HFFc6 (cell line): Measurements from ENCODE around the gene PARD3. TPM values are rescaled to one million over a fixed set of nuclear protein-coding genes. Genes with fewer than 3 reads are reported as not detected.

Experiments used
- DNase-seq: peaks from one replicate; pipeline ENCODE4 v3.0.0-alpha.2; 2018
- H3K27ac Mint-ChIP-seq: 2 replicates; pipeline ENCODE4 v1.8.0; 2020; ENCODE audit warnings: mild to moderate bottlenecking, mixed read lengths
- H3K27me3 Mint-ChIP-seq: 2 replicates; pipeline ENCODE4 v1.8.0; 2021; ENCODE audit warnings: mild to moderate bottlenecking, moderate library complexity, mixed read lengths; ENCODE audit not compliant: insufficient read depth
- H3K36me3 Mint-ChIP-seq: 2 replicates; pipeline ENCODE4 v1.8.0; 2021; ENCODE audit warnings: low read depth, mixed read lengths
- H3K4me1 Mint-ChIP-seq: 2 replicates; pipeline ENCODE4 v1.8.0; 2020; ENCODE audit warnings: low read depth, mixed read lengths
- H3K4me3 Mint-ChIP-seq: 2 replicates; pipeline ENCODE4 v1.8.0; 2020; ENCODE audit warnings: mild to moderate bottlenecking, moderate library complexity, mixed read lengths
- H3K9me3 Mint-ChIP-seq: 2 replicates; pipeline ENCODE4 v1.8.0; 2020; ENCODE audit warnings: mild to moderate bottlenecking, mixed read lengths
- total RNA-seq, 6 experiments: library from RNA; stranded (reverse); fragmentation: NEBNext Ultra II Directional; extraction: Animal tissue kit (Norgen Biotek cat#: 25700); gene quantifications; 2 replicates in 1 of 6; 3 replicates in 5 of 6; pipeline ENCODE4 v1.2.3, GENCODE V29; 2021
- TF ChIP-seq, protein P1 (sequence below): fragments of 200-600 bp; sonication (generic); IDR thresholded peaks from 2 replicates; pipeline ENCODE4 v1.5.0; 2021; ENCODE audit warnings: antibody characterized with exemption, mild to moderate bottlenecking

Gene PARD3
- total RNA-seq, 6 experiments from 2014 or later = 19.9 to 24.3 (median 23.1) TPM

DNA sequence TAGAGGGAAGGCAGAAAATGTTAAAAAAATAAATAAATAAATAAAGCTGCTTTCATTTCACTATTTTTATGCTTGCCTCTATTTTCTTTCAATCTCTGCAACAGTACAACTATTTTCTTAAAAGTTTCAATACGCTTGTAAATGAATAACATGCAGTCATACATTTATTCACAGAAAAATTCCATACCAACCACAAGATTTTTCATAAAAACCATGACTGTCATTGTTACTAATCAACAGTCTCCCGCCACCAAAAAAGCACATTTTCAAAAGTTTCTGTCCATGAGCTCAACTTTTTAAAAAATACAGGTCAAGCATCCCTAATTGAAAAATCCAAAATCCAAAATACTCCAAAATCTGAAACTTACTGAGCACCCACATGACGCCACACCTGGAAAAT is 5.3 kb downstream of the PARD3 start:
- H3K4me3 Mint-ChIP-seq = peak overlapping the region; percentile 32
- H3K27me3 Mint-ChIP-seq = no peaks in the 10 kb centered on the region
- no peak for DNase-seq
- no peaks in the 10 kb centered on the region for H3K36me3 Mint-ChIP-seq
- no peaks in the 10 kb centered on the region for H3K9me3 Mint-ChIP-seq
- peak overlapping the region; percentile 1; the same call in 1 of the 2 replicates for H3K27ac Mint-ChIP-seq
- TF ChIP-seq, protein P1, sequence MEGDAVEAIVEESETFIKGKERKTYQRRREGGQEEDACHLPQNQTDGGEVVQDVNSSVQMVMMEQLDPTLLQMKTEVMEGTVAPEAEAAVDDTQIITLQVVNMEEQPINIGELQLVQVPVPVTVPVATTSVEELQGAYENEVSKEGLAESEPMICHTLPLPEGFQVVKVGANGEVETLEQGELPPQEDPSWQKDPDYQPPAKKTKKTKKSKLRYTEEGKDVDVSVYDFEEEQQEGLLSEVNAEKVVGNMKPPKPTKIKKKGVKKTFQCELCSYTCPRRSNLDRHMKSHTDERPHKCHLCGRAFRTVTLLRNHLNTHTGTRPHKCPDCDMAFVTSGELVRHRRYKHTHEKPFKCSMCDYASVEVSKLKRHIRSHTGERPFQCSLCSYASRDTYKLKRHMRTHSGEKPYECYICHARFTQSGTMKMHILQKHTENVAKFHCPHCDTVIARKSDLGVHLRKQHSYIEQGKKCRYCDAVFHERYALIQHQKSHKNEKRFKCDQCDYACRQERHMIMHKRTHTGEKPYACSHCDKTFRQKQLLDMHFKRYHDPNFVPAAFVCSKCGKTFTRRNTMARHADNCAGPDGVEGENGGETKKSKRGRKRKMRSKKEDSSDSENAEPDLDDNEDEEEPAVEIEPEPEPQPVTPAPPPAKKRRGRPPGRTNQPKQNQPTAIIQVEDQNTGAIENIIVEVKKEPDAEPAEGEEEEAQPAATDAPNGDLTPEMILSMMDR = no peak
- H3K4me1 Mint-ChIP-seq = peaks cover 44% of the 10 kb centered on the region

DNA sequence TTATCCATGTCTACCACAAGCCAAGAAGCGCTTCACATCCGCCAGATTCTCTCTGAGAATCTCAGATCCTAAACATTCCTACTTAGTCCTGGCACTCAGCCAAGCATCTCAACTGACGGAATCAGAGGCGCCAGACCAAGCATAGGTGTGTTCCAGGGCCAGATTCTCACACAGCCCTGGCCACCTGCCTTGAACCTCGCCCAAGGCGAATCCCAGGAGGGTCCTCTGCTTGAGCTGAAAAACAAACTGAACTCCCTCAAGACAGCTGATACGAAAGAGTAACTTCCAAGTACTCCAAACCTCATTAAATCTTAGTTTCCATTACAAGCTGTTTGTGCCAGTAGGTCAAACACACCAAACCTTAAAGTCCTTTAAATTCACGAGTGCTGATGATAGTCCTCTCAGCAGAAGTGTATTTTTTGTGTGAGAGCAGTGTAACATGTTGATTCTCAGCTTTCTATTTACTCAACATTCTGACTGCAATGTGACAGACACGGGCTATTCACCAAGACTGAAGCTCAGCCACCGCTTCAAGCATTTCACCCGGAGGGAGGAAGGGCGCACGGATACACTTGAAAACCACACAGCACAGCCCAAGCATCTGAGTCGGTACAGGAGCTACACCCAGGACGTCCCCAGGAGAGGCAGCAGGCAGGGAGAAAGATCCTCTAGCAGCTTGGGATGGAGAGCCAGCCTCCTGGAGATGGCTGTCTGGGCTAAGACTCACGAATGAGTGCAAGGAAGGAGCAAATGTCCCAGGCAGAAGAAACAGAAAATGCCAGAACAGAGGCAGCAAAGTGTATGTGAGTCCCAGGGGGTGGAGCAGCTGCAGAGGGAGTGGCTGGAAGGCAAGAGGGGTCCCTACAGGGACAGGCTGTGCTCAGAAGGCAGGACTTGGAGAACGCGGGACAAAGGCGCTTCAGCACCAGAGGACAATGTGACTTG is 6.0 kb downstream of the PARD3 start:
- H3K36me3 Mint-ChIP-seq = no peaks in the 10 kb centered on the region
- H3K4me1 Mint-ChIP-seq = peaks cover 50% of the 10 kb centered on the region
- H3K9me3 Mint-ChIP-seq = no peaks in the 10 kb centered on the region
- DNase-seq = no peak
- TF ChIP-seq, protein P1 = no peak
- H3K27me3 Mint-ChIP-seq = no peaks in the 10 kb centered on the region
- peak overlapping the region; percentile 79 for H3K4me3 Mint-ChIP-seq
- H3K27ac Mint-ChIP-seq = peak overlapping the region; percentile 32; the same call in 1 of the 2 replicates

DNA sequence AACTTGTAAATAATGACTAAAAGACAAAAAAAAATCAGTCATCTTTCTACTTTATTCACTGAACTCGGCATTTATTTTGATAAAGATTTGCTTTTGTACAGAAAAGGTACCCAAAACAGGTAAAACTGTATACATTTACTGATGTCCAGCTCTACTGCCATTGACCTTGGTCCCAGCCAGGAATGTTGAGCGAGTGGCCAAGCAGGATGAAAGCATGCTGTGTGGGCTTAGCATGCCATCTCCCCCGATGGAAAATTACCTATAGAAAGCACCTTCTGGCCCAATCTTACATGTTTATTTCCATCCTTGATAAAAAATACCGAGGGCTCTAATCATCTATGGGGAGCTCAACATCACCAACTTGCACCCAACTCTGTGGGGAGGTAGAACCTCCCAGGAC is 6.8 kb downstream of the PARD3 start:
- DNase-seq = no peak
- TF ChIP-seq, protein P1 = no peak
- H3K27ac Mint-ChIP-seq = no peak overlapping the region
- peaks cover 46% of the 10 kb centered on the region for H3K4me1 Mint-ChIP-seq
- H3K36me3 Mint-ChIP-seq = no peaks in the 10 kb centered on the region
- H3K9me3 Mint-ChIP-seq = no peaks in the 10 kb centered on the region
- no peaks in the 10 kb centered on the region for H3K27me3 Mint-ChIP-seq
- no peak overlapping the region for H3K4me3 Mint-ChIP-seq

DNA sequence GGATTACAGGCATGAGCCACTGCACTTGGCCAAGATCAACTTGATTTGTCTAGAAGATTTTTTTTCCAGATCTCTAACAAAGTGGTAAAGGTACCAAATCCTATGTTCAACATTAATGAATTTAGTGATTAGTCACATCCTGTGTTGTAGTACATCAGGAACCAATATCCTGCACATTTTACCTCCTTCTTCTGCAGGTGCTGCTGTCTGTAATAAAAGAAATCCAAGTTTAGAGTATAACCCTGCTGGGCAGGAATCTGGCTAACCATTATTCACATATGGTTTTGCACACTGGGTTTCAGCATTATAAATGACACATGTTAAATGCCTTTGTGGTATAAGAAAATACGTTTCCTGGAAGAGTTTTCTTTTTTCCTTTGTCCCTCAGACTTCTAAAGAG is 10.8 kb downstream of the PARD3 start:
- peaks cover 22% of the 10 kb centered on the region for H3K4me1 Mint-ChIP-seq
- no peaks in the 10 kb centered on the region for H3K9me3 Mint-ChIP-seq
- H3K27ac Mint-ChIP-seq = 0 out of 2 replicates have a peak overlapping the region, but pooled peaks have one; percentile 26
- H3K27me3 Mint-ChIP-seq = no peaks in the 10 kb centered on the region
- no peak overlapping the region for H3K4me3 Mint-ChIP-seq
- TF ChIP-seq, protein P1 = no peak
- DNase-seq = no peak
- peaks cover 5% of the 10 kb centered on the region; the same call in 1 of the 2 replicates for H3K36me3 Mint-ChIP-seq

DNA sequence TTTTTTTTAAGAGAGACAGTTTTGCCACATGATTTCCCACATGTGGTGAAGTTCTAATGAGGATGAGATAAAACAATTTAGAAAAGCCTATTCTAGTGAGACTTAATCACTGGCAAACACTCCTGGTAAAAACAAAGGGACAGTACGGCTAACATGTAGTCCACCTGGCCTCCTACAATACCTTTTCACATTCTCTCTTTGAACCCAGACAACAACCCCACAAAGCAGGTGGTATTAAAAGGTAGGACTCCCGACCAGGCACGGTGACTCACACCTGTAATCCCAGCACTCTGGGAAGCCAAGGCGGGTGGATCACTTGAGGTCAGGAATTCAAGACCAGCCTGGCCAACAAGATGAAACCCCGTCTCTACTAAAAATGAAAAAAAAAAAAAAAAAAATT is 12.4 kb downstream of the PARD3 start:
- H3K9me3 Mint-ChIP-seq = no peaks in the 10 kb centered on the region
- no peak overlapping the region for H3K27ac Mint-ChIP-seq
- no peak for DNase-seq
- TF ChIP-seq, protein P1 = no peak
- H3K36me3 Mint-ChIP-seq = peaks cover 11% of the 10 kb centered on the region
- no peaks in the 10 kb centered on the region for H3K27me3 Mint-ChIP-seq
- peaks cover 13% of the 10 kb centered on the region for H3K4me1 Mint-ChIP-seq
- H3K4me3 Mint-ChIP-seq = no peak overlapping the region
